Tongue (tissue), 2 donors: ENCODE measurements around the gene MRAS. TPM values are rescaled to one million over a fixed set of nuclear protein-coding genes. Genes with fewer than 3 reads are reported as not detected.
"Not testable (repeated sequence)": the region's sequence is repeated elsewhere in the genome, so short reads cannot be mapped to it uniquely, and the experiment has no call there.

Experiments used
- DNase-seq: peaks from one replicate; pipeline ENCODE4 v3.0.0-alpha.2; 2015
- total RNA-seq: library from RNA; depleted of rRNA; stranded (reverse); fragments of >200 nt; gene quantifications from one replicate; pipeline ENCODE4 v1.2.3, GENCODE V29; 2014

MRAS gene
- total RNA-seq, 1 donor from 2014 or later: 43.0 TPM

- DNase-seq: no peak
Measured at GRCh38 chr3:138367326-138367850, 19.0 kb downstream of the MRAS start.

- peak; percentile 43 for DNase-seq
Measured at GRCh38 chr3:138367911-138368310, 19.5 kb downstream of the MRAS start.

GRCh38 chr3:138369151-138369900 lies 20.9 kb downstream of the MRAS start:
- DNase-seq: no peak

- DNase-seq: no peak
Measured at GRCh38 chr3:138370321-138370720, 21.9 kb downstream of the MRAS start.

- DNase-seq: no peak
Measured at GRCh38 chr3:138371070-138371965, 22.9 kb downstream of the MRAS start.

GRCh38 chr3:138373087-138373735 lies 24.8 kb downstream of the MRAS start:
- DNase-seq: no peak

- no peak for DNase-seq
Measured at GRCh38 chr3:138373736-138374094, 25.3 kb downstream of the MRAS start.

- DNase-seq: no peak
Measured at GRCh38 chr3:138374573-138375134, 26.3 kb downstream of the MRAS start.

- no peak for DNase-seq
Measured at GRCh38 chr3:138375447-138375846, 27.1 kb downstream of the MRAS start.

GRCh38 chr3:138376663-138377062 lies 28.3 kb downstream of the MRAS start:
- no peak for DNase-seq

GRCh38 chr3:138377212-138377611 lies 28.8 kb downstream of the MRAS start:
- DNase-seq: not testable (repeated sequence)

GRCh38 chr3:138377804-138378203 lies 29.4 kb downstream of the MRAS start:
- no peak for DNase-seq

- no peak for DNase-seq
Measured at GRCh38 chr3:138378331-138378730, 30.0 kb downstream of the MRAS start.

- no peak for DNase-seq
Measured at GRCh38 chr3:138378990-138379389, 30.6 kb downstream of the MRAS start.

- peak; percentile 25 for DNase-seq
Measured at GRCh38 chr3:138381413-138381901, 33.1 kb downstream of the MRAS start.

GRCh38 chr3:138381950-138382715 lies 33.8 kb downstream of the MRAS start:
- no peak for DNase-seq

- DNase-seq: no peak
Measured at GRCh38 chr3:138383715-138384465, 35.5 kb downstream of the MRAS start.

GRCh38 chr3:138384531-138384930 lies 36.2 kb downstream of the MRAS start:
- DNase-seq: no peak

GRCh38 chr3:138384976-138385375 lies 36.6 kb downstream of the MRAS start:
- DNase-seq: no peak

GRCh38 chr3:138389144-138389601 lies 40.8 kb downstream of the MRAS start:
- no peak for DNase-seq
